ENCODE results near the gene CYP2F1. TPM values are rescaled to one million over a fixed set of nuclear protein-coding genes. Genes with fewer than 3 reads are reported as not detected.
A peak's percentile ranks its signal among the peaks of the same experiment; 100 is the strongest.
"Not testable (repeated sequence)": the region's sequence is repeated elsewhere in the genome, so short reads cannot be mapped to it uniquely, and the experiment has no call there.

The CYP2F1 gene
- total RNA-seq (2014; rRNA removed; shearing (Covaris generic)), result not detected in 2 replicates

GRCh38 chr19:41114132-41114531 lies at the start of gene CYP2F1:
CYP2F1 (plus strand) TSS chr19:41114432; CDS start chr19:41116189, 1,757 bp downstream.
- no peak for DNase-seq (ENCODE audit: low spot score)

- peak; percentile 51 for DNase-seq (ENCODE audit: low spot score)
Observed at GRCh38 chr19:41064974-41065569, 49.2 kb upstream of the CYP2F1 start.

DNA sequence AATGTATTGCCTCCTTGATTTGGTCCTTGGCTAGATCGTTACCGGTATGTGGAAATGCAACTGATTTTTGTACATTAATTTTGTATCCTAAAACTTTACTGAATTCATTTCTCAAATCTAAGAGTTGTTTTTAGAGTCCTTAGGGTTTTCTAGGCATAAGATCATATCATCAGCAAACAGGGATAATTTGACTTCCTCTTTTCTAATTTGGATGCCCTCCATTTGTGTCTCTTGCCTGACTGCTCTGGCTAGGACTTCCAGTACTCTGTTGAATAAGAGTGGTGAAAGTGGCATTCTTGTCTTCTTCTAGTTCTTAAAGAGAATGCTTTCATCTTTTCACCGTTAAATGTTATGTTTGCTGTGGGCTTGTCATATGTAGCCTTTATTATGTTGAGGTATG lies 37.9 kb upstream of the CYP2F1 start:
- DNase-seq (ENCODE audit: low spot score), result no peak

DNA sequence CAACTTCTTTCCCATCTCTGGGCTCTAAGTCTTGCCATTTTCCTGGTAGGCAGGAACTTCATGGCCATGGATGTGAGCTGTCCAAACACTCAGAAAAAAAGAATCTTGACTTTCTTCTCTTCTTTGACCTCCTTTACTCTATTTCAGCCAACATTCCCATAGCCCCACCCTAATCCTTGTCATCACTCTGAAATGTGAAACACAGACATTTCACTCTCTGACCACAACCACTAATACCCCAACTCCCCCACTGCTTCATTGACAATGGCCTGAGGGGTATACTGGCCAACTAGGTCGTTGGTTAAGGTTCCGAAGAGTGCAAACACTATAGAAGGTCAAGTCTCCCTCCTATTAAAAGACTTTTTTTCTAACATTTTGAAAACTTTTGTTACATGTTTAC lies 30.7 kb upstream of the CYP2F1 start:
- peak; percentile 15 for DNase-seq (ENCODE audit: low spot score)

GRCh38 chr19:41085748-41086415 lies 28.4 kb upstream of the CYP2F1 start:
- no peak for DNase-seq (ENCODE audit: low spot score)

DNA sequence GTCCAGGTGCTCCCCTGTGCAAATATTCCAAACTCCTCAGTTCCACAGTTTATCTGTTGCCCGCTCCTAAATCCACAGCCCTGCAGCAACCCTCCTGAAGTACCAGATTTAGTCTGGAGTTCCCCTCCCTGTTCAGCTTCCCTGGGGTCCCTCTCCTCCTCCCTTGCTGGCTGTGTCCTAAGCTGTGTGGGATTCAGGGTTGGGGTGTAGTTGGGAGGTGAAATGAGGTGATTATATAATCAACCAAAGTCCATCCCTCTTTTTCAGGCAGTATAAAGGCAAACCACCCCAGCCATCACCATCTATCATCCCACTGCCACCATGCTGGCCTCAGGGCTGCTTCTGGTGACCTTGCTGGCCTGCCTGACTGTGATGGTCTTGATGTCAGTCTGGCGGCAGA lies 26.1 kb upstream of the CYP2F1 start, which contains the start of gene CYP2A13:
Gene CYP2A13, plus strand, starts transcription at position 301 of the 400 bp plus-strand sequence. Its CDS starts 21 bp downstream, at position 322.
- no peak for DNase-seq (ENCODE audit: low spot score)

- DNase-seq (ENCODE audit: low spot score), result no peak
Observed at GRCh38 chr19:41089959-41090358, 24.3 kb upstream of the CYP2F1 start.

- no peak for DNase-seq (ENCODE audit: low spot score)
Observed at GRCh38 chr19:41095703-41096102, 18.5 kb upstream of the CYP2F1 start.

- DNase-seq (ENCODE audit: low spot score), result no peak
Observed at GRCh38 chr19:41096353-41096752, 17.9 kb upstream of the CYP2F1 start.

DNA sequence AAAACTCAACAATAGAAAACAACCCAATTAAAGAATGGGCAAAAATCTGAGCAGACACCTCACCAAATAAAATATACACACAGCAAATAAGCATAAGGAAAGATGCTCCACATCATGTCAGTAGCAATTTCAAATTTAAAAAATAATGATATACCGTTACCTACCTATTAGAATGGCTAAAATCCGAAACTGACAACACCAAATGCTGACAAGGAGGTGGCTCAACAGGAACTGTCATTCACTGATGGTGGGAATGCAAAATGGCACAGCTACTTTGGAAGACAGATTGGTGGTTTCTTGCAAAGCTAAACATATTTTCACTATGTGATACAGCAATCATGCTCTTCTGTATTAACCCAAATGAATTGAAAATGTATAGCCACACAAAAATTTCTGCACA lies 16.9 kb upstream of the CYP2F1 start:
- no peak for DNase-seq (ENCODE audit: low spot score)

- no peak for DNase-seq (ENCODE audit: low spot score)
Observed at GRCh38 chr19:41098762-41099161, 15.5 kb upstream of the CYP2F1 start.

DNA sequence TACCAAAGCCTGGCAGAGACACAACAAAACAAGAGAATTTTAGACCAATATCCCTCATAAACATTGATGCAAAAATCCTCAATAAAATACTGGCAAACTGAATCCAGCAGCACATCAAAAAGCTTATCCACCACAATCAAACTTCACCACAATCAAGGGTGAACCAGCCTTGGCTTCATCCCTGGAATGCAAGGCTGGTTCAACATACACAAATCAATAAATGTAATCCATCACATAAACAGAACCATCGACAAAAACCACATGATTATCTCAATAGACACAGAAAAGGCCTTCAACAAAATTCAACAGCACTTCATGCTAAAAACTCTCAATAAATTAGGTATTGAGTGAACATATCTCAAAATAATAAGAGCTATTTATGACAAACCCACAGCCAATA lies 12.0 kb upstream of the CYP2F1 start:
- not testable (repeated sequence) for DNase-seq (ENCODE audit: low spot score)

DNA sequence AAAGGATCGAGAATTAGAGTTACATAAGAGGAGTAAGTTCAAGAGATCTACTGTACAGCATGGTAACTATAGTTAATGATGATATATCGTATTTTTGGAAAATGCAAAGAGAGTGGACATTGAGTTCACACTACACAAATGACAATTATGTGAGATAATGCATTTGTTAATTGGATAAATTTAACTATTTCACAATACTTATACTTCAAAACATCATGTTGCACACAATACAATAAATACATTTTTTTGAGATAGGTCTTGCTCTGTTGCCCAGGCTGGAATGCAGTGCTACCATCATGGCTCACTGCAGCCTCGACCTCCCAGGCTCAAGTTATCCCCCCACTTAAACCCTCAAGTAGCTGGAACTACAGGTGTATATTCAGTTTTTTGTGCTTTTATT lies 8.1 kb upstream of the CYP2F1 start:
- no peak for DNase-seq (ENCODE audit: low spot score)

- no peak for DNase-seq (ENCODE audit: low spot score)
Observed at GRCh38 chr19:41111296-41111695, 2.9 kb upstream of the CYP2F1 start.

DNA sequence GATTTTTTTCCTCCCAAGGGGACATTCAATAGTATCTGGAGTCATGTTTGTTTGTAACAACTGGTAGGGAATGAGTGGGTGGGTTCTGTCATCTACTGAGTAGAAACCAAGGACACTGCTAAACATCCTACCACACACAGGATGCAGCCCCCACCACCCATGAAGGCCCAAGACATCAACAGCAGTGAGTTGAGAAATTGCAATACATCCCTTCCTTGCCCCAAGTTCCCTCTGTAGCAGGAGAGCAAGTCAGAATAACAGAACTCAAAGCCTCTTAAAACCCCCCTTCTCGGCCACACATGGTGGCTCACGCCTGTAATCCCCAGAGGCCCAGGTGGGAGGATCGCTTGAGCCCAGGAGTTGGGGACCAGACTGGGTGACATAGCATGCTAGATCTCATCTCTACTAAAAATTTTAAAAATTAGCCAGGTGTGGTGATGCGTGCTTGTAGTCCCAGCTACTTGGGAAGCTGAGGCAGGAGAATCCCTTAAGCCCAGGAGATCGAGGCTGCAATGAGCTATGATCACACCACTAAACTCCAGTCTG lies 2.4 kb upstream of the CYP2F1 start:
- no peak for DNase-seq (ENCODE audit: low spot score)

DNA sequence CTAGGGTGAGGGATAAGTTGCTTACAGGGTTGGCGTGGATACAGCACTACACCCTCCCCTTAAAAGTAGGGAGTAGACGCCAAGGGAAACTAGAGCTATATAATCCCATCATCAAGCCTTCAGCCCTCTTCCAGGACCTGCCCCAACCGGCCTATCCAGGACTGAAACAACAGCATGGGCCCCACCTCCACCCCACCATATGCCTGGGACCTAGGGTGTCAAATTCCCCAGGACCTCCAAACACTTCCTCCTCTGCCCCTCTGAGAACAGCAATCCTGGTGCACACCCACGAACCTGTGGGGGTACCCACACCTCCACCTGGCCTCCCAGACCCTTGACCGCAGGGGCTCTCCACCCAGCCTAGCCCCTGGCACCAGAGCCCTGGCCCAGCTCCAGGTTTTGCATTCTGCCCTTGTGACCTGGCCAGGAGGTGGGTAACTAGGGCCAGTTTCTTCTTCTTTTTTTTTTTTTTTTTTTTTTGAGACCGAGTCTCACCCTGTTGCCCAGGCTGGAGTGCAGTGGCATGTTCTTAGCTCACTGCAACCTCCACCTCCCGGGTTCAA lies 1.4 kb upstream of the CYP2F1 start:
- DNase-seq (ENCODE audit: low spot score), result no peak

GRCh38 chr19:41116261-41116660 lies 2.0 kb downstream of the CYP2F1 start:
- DNase-seq (ENCODE audit: low spot score), result no peak

DNA sequence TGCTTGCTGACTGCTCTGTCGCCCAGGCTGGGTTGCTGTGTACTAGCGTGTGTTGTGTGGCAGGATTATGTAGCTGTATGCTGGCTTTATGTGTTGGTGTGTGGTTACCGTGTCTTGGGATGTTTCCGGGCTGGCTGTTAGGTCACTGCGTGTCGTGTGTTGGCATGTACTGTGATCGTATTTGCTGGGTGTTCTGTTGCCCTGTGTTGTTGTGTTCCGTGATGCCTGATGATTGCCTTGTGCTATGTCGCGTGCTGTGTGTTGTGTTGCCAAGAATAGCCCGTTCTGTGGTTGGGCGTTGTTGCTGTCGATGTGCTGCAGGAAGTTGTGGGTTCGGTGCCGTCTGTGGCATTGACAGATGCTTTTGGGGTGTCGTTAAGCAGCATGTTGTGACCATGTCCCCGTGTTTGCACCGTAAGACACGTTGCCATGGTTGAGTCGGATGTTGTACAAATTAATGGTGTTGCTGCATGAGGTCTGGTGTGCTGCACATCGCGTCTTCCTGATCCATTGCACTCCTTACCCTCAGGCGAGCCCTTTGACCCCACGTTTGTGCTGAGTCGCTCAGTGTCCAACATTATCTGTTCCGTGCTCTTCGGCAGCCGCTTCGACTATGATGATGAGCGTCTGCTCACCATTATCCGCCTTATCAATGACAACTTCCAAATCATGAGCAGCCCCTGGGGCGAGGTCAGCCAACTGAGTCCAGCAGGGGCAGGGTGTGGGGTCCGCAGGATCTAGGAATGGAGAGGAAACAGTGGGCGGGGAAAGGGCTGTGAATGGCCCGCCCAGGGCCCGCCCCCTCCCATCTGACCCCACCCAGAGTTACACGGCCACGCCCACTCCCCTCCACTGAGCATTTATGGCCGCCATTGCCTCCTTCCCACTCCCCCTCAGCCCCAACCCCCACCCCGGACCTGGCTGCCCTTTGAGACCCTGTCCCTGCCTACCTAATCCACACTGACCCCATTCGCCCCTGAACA lies 7.0 kb downstream of the CYP2F1 start:
- DNase-seq (ENCODE audit: low spot score), result not testable (repeated sequence)

- DNase-seq (ENCODE audit: low spot score), result not testable (repeated sequence)
Observed at GRCh38 chr19:41122846-41123245, 8.6 kb downstream of the CYP2F1 start.

DNA sequence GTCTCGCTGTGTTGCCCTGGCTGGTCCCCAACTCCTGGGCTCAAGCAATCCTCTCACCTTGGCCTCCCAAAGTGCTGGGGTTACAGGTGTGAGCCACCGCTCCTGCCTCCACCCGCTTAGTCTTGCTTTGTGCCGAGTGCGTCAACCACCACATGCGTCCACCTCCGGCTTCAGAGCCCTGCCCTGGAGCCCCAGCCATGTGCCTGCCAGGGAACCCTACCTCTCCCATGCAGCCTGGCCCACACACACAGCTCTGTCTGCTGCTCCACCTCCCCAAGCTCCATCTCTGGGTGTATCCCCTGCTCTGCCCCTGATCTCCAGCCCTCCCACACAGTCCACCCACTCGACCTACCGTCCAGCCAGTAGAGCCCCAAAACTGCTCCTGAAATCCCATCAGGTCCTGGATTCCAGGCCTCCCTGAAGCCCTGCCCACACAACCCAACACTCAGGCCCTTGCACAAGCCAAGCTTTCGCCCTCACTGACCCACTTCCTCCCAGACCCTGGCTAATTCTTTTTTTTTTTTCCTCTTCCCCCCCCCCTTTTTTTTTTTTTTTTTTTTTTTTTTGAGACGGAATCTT lies 9.6 kb downstream of the CYP2F1 start:
- no peak for DNase-seq (ENCODE audit: low spot score)

DNA sequence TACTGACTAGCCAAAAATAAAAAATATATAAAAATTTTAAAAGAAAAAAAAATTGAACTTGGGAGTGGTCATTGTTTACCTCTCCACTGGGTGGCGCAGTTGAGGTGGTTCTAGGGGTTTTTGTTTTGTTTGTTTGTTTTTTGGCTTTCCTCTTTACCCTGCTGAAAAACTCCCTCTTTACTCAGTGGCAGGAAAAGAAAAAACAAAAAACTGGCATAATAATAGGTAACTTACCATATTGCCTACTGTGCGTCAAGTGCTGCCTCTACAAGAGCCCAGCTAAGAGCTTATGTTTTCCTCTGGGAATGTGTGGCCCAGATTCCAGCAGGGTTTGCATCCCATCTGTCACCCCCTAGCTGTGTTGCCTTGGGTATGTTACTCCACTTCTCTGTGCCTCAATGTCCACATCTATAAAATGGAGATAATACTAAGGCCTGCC lies 12.6 kb downstream of the CYP2F1 start:
- DNase-seq (ENCODE audit: low spot score), result not testable (repeated sequence)
